Epithelial cell of proximal tubule (primary cell): ENCODE results near the gene RRP8. TPM values are rescaled to one million over a fixed set of nuclear protein-coding genes. Genes with fewer than 3 reads are reported as not detected.

Experiments
- DNase-seq: peaks from one replicate; pipeline ENCODE4 v3.0.0-alpha.2; 2011; ENCODE audit warnings: low read depth
- H3K4me3 ChIP-seq: 2 replicates; pipeline ENCODE4 v1.5.1; 2011; ENCODE audit warnings: low read depth, mild to moderate bottlenecking, low read length
- total RNA-seq: library from RNA; depleted of rRNA; stranded (reverse); fragments of >200 nt; gene quantifications from 2 replicates; pipeline ENCODE4 v1.2.3, GENCODE V29; 2015
- TF ChIP-seq, protein P1 (sequence below): conservative IDR thresholded peaks from 2 replicates; pipeline ENCODE4 v1.5.1; 2012; ENCODE audit warnings: low read depth, mild to moderate bottlenecking, low read length

The RRP8 gene
- total RNA-seq, 1 donor from 2014 or later = 6.7 TPM

DNA sequence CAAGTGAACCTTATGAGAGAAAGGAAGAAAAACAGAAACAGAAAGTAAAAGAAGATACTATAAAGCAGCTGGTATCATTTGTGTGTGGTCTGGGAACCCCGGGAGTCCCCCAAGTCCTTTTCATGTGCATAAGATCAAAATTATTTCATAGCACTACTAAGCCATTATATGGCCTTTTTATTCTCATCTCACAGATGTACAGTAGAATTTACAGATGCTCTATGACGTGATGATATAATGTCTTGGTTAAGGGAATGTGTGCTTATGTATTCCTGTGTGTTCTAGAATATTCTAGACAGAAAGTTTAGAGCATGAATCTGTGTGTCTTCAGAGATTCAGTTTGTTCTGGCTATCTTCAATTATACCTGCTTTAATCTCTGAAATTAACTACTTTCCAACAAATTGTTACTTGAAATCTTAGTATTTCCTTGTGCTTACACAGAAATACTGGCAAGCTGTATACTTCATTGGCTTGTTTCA is 24.4 kb upstream of the RRP8 start:
- H3K4me3 ChIP-seq = no peak overlapping the region
- no peak for DNase-seq
- TF ChIP-seq, protein P1, sequence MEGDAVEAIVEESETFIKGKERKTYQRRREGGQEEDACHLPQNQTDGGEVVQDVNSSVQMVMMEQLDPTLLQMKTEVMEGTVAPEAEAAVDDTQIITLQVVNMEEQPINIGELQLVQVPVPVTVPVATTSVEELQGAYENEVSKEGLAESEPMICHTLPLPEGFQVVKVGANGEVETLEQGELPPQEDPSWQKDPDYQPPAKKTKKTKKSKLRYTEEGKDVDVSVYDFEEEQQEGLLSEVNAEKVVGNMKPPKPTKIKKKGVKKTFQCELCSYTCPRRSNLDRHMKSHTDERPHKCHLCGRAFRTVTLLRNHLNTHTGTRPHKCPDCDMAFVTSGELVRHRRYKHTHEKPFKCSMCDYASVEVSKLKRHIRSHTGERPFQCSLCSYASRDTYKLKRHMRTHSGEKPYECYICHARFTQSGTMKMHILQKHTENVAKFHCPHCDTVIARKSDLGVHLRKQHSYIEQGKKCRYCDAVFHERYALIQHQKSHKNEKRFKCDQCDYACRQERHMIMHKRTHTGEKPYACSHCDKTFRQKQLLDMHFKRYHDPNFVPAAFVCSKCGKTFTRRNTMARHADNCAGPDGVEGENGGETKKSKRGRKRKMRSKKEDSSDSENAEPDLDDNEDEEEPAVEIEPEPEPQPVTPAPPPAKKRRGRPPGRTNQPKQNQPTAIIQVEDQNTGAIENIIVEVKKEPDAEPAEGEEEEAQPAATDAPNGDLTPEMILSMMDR = no peak

DNA sequence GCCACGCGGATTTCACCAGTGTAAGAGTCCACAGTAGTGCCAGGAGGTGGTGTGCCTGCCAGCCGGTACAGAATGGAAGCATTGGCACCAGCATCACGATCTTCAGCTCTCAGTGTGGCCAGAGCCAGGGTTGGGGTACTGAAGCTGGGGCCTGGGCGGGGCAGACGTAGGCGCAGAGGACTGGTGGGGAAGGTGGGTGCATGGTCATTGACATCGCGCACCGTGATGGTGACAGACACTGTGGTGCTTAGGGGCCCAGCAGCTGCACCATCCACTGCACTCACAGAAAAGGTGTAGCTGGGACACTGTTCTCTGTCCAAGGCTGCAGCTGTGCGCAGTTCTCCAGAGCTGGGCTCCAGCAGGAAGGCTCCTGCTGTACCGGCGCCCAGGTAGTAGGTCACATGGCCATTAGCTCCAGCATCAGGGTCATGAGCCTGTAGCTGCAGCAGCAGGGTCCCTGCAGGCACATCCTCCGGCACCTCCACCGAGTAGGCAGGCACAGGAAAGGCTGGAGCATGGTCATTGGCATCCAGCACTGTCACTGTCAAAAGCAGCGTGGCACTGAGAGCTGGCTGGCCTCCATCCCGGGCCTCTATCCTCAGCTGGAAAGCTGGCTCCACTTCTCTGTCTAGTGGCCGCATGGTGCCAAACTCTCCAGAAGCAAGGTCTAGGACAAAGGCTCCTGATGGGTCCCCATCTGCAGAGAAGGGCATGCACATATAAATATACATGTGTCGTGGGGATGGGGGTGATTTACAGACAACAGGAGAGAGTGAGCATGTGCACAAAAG is 23.8 kb upstream of the RRP8 start:
- DNase-seq = no peak
- TF ChIP-seq, protein P1 = no peak
- H3K4me3 ChIP-seq = no peak overlapping the region

DNA sequence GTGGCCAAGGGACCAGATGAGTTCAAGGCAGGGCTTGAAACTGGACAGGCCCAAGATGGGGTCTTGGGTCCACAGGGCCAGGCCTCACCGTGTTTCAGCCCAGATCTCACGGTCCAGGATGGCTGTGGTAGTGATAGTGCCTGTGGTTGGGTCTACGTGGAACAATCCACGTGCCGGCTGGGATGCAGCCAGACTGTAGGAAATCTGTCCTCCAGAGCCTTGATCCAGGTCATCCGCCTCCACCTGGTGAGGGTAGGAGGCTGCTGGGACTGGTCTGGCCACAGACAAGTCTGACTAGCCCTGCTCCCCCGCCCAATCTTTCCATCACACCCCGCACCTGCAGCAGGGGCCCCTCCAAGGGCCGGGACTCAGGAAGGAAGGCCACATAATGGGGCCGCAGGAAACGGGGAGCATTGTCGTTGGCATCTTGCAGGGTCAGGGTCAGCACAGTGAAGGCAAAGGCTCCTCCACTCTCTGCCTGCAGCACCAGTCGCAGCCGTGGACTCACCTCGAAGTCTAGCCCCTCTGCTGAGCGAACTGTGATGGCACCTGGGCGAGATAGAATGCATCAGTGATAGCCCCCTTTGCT is 22.5 kb upstream of the RRP8 start:
- H3K4me3 ChIP-seq = no peak overlapping the region
- TF ChIP-seq, protein P1 = no peak
- DNase-seq = no peak

DNA sequence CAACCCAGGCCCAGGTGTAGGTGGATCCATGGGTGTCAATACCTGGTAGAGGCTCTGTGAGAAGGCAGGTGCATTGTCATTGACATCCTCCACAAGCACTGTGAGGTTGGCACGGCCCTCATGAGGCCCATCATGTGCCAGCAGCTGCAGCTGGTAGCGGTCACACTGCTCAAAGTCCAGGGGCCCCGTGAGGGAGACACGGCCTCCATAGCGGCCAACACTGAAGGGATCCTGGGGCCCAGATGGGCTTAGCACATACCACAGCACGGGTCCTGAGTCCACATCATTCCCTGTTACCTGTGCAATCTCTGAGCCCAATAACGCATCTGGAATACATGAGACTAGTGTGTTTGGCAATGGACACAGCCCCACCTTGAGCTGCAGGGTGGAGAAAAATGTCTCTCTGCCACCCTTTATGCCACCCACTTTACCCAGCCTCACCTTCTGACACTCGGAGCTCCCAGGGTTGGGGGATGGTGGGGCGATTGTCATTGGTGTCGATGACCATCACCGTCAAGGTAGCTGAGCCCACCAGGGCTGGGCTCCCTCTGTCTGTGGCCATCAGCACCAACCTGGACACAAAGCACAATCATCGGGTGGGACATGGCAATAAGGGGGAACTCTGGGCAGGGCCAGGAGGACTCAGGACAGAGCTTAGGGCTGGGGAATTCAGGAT is 21.9 kb upstream of the RRP8 start:
- no peak overlapping the region for H3K4me3 ChIP-seq
- TF ChIP-seq, protein P1 = no peak
- no peak for DNase-seq

DNA sequence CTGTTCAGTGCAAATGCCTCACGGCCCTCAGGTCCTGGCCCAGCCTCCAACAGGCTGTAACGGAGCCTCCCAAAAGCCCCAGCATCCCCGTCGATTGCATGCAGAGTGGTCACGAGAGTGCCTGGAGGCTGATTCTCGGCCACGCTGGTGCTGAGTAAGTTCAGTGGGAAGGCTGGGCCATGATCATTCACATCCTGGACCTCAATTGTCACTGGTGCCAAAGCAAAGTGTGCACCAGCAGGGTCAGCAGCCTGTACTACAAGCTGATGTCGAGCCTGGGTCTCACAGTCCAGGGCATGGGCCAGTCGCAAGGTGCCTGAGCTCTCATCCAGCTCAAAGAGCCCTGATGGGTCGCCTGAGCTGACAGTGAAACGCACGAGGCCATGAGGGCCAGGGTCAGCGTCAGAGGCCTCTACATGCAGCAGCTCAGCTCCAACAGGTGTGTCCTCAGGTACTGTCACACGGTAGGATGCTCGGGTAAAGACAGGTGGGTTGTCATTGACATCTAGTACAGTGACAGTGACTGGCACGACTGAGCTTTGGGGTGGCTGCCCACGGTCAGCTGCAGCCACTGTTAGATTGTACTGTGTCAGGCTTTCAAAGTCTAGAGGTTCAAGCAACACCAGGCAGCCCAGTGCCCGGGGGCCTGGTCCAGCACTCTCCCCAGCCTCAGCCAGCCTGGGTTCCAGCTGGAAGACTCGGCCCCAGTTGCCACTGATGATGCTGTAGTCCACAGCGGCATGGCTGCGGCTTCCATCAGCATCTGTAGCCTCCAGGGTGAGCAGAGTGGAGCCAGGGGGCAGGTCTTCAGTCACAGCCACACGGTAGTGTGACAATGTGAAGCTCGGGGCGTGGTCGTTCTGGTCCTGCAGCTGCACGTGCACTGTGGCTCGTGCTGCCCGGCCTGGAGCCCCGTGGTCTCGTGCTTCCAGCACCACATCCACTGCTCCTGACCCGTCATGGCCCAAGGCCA is 20.3 kb upstream of the RRP8 start:
- H3K4me3 ChIP-seq = no peak overlapping the region
- no peak for DNase-seq
- TF ChIP-seq, protein P1 = no peak
